SKM-1 (cell line): ENCODE measurements around the gene SCRG1.

Experiments
- DNase-seq: peaks from one replicate; lab custom pipeline; 2025; ENCODE audit not compliant: unreplicated experiment; lab: John Stamatoyannopoulos, UW

Gene SCRG1

DNA sequence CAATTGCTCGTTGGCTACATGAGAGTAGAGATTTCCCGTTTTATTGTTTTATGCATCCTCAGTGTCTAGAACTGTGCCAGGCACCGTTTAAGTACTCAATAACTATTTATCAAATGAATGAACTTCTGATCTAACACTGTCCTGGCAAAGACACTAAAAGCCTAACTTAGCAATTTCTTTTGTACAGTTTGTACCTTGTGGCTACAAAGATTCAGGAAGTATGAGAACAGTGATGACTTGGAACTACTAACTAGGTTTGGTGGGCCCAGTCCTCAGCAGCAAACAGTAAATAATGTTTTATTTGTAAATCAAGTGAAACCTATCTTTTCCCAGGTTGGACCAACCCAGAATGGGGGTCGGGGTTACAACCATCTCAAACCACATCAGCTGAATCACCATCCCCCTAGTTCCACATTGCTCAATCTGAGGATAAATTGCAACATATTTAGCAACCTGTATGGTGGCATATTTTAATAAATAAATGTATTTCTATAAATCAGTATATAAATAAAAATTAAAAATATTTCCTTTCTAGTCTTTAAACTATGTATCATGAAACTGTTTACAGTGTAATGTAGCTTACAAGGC, 12.3 kb upstream of the SCRG1 start:
- DNase-seq = no peak

DNA sequence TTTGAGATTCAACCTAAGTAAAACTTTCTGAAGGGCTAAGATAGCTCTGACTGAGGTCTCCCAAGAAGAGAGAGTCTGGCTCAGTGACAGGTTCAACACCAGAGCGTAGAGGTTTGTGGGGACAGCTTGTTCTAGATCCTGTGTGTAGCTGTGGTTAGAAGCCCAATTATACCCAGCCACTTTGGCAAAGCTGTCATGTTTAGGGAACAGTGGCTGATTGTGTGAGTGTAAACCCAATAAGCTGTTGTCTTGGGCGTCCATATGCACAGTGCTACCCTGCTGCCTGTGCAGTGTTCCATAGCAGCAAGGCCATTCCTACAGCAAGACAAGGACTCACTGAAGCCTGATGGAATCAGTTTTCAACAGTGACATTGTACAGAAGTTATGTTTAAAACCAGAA, 11.2 kb upstream of the SCRG1 start:
- DNase-seq = no peak

DNA sequence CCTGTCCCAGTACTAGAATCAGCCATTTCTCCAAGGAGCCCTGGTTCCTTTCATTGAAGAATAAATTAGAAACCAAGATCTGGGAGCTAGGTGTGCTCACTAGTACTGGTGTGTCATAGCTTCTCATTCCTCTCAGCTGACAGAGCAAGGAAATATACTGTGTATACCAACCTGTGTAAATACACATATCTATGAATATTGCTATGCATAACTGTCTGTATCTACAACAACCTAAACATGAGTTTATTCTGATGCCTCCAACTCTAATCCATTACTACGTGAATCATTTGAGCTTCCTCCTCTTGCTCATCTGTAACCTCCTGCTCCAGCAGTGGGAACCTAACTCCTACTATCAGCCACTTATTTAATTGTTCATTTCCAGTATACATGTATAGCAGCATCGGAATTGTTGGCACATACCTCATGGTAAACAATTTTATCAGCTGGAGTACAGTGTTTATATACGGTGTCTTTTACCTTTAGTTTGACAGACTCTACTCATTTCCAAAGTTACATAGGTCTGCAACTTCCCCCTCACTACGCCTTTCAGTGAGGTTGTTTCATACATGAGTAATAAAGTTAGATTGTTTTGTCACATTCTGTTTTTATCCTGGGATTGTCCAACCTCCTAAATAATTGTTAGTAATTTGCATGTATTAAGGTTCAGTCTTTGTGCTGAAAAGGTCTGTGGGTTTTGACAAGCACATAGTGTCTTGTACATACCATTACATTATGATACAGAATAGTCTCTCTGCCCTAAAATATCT, 7.1 kb upstream of the SCRG1 start:
- no peak for DNase-seq

DNA sequence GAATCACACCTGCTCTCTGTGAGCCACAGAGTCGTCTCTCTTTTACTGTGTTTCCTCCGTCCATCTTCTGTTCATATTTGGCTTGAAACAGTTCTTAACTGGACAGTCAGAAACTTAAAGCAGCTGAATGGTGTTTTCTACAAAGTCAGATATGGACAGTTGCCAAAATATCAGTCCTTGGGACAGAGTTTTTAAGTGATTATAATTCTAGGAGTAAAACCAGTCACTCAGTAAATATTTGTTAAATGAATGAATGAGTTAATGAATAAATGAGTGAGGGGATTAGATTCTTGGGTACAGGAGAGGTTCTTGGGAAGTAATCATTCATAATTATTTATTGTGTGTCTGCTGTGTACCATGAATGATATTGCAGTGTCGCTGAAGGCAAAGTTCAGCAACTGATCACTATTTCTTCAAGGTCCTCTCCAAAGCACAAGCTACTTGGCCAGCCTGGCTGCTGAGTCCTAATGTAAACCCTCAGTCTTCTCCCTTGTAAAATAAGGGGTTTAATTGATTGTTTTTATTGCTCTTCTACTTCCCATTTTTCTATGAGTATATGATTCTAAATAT, 5.5 kb upstream of the SCRG1 start:
- DNase-seq = no peak

DNA sequence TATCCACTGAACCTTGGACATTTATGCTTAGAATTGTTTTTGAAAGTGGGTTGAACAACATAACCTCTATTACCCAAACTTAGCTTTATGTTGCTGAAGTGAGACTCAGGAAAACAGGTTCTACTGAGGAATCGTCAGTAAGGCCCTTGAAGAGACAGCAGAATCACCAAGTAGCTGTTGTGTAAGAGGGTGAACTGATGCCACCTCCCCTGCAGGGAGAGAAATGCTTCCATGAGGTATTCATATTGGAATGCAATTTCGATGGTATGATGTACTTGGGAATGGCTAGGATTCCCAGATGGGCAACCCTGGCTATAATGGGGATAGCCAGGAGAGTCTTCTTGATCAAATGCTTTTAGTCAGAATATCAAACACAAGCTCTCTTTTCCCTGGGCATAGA, 4.1 kb upstream of the SCRG1 start:
- no peak for DNase-seq

DNA sequence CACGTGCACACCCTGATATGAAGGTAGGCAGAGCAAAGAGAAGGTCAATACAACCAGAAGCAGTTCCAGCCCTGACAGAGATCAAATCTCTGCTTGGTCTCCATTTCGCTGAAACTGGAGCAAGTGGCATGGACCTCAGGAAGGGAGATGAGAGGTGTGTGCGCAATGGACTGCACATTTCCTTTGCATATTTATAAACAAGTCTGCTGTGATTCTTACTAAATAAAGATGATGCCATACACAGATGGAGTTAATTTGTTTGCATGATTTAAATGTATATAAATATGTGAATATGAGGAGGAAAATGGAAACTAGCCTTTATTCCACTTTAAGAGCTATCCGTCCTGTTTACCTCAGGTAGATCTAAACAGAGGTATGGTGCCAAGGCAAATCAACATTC, 2.1 kb upstream of the SCRG1 start:
- DNase-seq = no peak

DNA sequence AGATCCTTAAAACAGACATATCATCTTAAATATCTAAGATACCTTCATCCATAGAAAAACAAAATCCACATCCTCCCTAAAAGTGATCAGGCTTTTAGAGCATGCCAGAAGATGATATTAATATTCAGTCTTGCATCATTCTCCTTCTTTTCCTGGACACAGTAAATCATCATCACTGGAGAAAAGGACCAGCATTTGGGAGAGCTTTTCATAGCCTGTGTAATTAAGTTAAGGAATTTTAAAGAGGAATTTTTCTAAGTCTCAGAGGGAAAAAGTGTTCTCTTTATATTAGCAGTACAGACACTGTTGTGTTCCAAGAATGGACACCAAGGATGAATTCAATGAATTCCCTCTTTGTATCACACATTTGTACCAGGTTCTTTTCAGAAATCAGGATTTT, 696 bp downstream of the SCRG1 start:
- DNase-seq = no peak

DNA sequence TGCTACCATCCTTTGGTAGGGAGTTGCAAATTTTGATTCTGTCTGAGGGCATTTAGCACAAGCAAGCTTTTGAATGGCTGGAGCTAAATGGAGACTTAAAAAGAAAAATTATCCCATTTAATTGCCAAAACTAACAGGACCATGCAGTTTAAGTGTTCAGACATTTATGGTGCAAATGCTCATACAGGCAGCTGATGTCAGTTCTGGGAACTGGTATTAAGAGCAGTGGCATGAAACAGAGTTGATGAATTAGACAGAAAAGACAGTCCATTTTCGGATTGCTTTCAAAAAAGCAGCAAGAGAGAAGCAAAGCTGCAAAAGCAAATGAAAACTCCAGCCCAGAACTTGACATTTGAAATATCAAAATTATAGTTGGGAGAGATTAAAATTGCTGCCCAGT, 1.3 kb downstream of the SCRG1 start:
- no peak for DNase-seq

DNA sequence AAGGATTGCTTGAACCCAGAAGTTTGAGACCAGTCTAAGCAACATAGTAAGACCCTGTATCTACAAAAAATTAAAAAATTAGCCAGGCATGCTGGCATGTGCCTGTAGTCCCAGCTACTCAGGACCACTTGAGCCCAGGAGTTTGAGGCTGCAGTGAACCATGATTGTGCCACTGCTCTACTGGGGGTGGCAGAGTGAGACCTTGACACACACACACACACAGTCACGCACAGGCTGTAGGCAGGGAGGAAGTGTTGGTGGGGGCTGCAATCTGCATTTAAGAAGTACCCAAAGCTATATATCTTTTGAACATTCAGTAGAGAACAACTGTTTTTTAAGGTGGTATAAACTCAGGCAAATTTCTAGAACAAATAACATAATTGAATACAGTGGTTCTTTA, 7.2 kb downstream of the SCRG1 start:
- DNase-seq = no peak

DNA sequence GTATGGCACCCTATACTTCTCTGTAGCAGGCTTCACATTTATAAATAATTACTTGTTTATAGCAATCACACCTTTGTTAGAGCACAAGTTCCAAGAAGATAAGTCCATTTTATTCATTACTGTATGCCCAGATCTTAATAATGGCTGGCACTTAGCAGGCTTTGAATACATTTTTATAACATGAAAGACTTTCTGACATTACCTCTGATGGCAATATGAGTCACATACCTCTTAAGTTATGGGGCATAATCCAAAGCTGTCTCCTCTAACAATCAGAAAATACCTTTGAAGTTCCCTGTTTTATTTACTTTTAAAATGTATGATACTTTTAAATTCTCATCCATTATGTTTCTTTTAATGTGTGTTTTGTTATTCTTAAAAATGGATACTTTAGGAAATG, 12.2 kb downstream of the SCRG1 start:
- no peak for DNase-seq

DNA sequence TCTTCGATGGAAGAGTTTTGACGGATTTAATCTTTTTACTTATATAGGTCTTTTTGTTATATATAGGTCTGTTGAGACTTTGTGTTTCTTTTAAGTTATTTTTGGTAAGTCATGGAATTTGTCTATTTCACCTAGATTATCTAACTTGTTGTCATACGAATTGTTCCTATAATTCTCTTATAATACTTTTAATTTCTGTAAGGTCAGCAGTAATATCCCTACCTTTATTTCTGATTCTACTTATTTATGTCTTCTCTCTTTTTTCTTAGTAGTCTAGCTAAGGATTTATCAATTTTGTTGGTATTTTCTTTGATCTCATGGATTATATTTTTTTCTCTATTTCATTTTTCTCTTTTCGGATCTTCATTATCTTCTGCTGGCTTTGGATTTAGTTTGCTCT, 16.6 kb downstream of the SCRG1 start:
- DNase-seq = no peak

DNA sequence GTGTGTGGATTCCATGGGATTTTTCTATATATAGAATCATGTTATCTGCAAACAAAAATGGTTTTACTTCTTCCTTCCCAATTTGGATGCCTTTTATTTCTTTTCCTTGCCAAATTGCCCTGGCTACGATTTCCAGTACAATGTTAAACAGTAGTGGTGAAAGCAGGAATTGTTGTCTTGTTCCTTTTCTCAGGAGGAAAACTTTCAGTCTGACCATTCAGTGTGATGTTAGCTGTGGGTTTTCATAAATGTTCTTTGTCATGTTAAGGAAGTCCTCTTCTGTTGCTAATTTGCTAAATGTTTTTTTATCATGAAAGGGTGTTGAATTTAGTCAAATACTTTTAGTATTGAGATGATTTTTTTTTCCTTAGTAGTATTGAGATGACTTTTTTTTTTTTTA, 17.3 kb downstream of the SCRG1 start:
- no peak for DNase-seq

DNA sequence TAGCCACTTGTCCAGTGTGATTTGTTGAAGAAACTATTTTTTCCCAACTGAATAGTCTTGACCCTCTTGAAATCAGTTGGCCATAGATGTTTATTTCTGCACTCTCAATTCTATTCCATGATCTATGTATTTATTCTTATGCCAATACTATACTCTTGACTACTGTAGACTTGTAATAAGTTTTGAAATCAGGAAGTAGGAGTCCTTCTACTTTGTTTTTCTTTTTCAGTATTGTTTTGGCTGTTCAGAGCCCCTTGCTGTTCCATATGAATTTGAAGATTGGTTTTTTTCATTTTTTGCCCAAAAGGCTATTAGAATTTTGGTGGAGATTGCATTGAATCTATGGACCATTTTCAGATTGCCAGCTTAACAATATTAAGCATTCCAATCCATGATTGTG, 17.9 kb downstream of the SCRG1 start:
- DNase-seq = no peak

DNA sequence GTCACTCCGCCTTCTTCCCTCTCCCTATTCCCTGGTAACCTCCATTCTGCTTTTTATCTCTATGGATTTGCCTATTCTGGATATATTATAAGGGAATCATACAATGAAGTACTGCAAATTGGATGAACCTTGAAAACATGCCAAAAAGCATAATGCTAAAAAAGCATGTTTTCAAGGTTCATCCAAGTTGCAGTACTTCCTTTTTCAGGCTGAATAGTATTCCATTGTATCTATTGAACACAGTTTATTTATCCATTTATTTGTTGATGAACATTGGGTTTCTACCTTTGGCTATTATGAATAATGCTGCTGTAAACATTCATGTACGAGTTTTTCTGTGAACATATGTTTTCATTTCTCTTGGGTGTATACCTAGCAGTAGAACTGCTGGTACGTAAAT, 19.0 kb downstream of the SCRG1 start:
- DNase-seq = no peak

DNA sequence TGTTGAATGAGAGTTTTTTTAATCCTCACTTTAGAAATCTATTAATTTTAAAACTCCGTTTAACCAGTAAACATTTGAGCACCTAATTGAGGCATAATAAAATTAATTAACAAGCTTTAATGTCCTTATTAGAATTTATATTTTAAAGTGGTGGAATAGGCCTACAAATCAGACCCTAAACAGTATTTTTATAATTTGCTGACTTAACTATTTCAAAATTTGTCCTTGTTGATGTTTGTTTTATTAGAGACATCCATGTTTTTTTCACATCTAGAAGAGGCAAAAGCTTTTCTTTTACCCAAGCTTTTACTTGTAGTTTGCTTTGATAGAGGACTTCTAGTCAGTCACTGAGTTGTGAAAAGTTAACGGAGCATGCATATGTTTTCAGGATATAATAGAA, 24.3 kb downstream of the SCRG1 start:
- DNase-seq = no peak

DNA sequence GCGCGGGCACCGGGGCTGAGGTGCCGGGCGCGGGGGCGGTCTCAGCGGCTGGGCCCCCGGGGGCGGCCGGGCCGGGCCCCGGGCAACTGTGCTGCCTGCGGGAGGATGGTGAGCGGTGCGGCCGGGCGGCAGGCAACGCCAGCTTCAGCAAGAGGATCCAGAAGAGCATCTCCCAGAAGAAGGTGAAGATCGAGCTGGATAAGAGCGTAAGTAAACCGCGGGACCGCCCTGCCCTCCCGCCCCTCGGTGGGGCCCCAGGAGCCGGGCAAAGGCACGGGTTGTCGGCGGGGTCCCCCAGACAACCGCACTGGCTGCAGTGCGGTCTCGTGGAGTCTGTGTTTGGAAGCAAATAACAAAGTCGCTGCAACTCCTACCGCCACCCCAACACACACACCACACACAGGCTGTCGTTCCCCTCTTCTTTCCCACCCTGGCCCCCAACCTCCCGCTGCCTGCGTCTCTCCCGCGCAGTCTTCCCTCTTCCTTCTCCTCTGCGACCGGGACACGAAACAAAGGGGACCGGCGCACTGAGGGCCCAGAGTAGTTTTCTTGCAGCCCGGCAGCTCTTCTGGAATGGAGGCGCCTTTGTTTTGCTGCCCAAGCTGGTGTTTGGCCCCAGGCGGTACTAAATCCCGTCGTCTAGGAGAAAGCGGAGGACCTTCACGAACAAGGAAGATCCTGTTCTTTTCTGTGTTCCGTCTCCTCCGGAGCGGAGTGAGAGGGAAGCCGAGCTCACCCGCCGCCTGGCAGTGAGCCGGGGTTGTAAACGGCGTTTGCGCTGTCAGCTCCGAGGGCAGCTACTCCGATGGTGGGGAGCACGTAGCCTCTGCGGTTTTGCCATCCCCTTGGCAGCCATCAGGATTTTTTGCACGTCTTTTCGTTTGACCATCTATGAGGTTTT, 27.4 kb downstream of the SCRG1 start:
- DNase-seq = peak; percentile 21

DNA sequence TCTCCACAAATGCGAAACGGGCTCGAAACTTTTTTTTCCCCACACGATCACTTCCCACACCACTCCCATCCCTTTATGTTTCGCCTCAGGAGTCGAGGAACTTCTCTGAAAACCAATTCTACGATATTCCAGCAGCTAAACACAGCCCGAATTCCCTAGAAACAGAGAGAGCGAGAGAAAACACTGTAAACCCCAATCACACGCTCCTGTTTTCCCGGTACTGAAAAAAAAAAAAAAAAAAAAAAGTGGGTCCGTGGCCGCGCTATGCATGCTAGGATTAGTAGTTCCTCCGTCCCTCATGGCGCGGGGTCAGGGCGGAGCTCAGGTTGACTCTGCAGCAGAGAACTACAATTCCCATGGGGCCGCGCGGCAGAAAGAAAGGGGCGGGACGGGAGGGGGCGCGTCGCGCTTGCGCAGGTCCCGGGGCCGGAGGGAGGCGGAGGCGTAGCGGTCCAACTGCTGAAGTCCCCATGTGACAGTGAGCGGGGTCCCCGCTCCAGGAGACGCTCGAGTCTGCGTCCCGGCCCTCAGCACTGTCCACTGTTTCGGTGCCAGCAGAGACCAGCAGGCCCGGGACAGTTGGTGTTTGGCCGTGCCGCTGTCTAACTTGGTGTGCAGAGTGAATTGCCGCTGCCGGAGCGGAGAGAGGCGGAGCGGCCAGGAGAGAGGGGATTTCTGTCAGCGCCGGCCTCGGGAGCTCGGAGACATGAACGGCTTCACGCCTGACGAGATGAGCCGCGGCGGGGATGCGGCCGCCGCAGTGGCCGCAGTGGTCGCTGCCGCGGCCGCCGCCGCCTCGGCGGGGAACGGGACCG, 28.2 kb downstream of the SCRG1 start, which contains the start of gene SAP30:
TSS of gene SAP30 (plus strand) at position 478 of the 815 bp plus-strand sequence. CDS start at position 707, 229 bp downstream.
- peak; percentile 91 for DNase-seq

DNA sequence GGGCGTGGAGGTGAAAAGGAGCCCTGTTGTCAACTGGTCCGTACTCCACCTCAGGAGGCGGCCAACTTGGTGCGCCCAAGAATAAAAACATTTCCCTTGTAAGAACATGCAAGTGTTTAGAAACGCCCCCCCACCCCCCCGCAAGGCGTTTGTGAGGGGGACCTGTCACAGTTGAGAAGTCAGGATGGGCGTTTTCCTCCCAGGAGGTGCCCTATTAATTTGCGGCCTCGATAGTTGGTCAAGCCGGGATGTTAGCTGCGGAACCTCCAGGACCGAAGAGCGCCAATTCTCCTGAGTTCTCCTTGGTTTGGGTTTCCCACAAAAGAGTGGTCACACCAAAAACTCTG, 28.8 kb downstream of the SCRG1 start:
- no peak for DNase-seq

DNA sequence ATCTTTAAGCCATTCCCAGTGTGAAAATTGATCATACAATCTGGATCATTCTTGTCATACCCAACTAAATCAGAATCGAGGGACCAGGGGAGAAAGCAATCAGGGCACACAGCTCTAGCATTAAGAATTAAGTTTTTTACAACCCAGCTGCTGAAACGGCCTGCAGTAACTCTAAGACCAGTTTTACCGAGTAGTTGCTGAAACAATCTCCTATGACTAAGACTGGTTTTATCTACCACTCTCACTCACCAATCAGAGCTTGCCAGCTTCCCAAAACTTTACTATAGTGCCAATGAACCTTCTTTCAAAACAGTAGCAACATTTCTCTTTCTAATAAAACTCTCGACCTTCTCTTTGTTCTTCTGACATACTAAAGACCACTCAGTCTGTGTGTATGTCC, 31.0 kb downstream of the SCRG1 start:
- no peak for DNase-seq

DNA sequence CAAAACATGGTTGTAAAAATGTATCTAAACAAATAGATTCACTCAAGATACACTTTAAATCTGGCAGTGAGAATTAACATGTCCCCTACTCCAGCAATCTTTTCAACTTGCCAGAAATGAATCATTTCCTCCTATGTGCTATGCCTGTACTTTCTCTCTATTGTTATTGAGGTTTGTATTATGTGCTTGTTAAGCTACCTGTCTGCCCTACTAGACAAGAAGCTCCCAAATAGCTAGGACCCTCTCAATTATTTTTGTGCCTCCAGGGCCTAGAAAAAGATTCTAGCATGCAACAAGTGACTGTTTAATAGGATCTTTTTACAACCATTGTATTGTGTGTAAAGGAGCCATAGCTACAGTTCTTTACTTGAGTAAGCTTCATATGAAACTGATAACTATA, 31.6 kb downstream of the SCRG1 start:
- no peak for DNase-seq
